ENCODE data around the gene UBXN10.

UBXN10 gene

GRCh38 chr1:20143318-20143717, 42.6 kb upstream of the UBXN10 start:
- H3K4me1 ChIP-seq (ENCODE audit: control insufficient read depth in 1 of 2, insufficient read depth in 2 of 2, low read length in 2 of 2): no peaks in the 10 kb centered on the region
- no peak overlapping the region for H3K4me3 ChIP-seq (ENCODE audit: low read depth in 1 of 2, low read length in 2 of 2)
- no peaks in the 10 kb centered on the region for H3K27me3 ChIP-seq (ENCODE audit: low read depth, low read length)
- no peaks in the 10 kb centered on the region for H3K9me3 ChIP-seq (ENCODE audit: control insufficient read depth in 1 of 2, low read length in 2 of 2)
- H3K36me3 ChIP-seq (ENCODE audit: control insufficient read depth in 1 of 2, insufficient read depth in 2 of 2, low read length in 2 of 2): no peaks in the 10 kb centered on the region
- H3K27ac ChIP-seq (ENCODE audit: low read length): no peak overlapping the region

- no peak overlapping the region for H3K27ac ChIP-seq (ENCODE audit: low read length)
- H3K4me3 ChIP-seq (ENCODE audit: low read depth in 1 of 2, low read length in 2 of 2): no peak overlapping the region
- no peaks in the 10 kb centered on the region for H3K4me1 ChIP-seq (ENCODE audit: control insufficient read depth in 1 of 2, insufficient read depth in 2 of 2, low read length in 2 of 2)
- no peaks in the 10 kb centered on the region for H3K27me3 ChIP-seq (ENCODE audit: low read depth, low read length)
- no peaks in the 10 kb centered on the region for H3K9me3 ChIP-seq (ENCODE audit: control insufficient read depth in 1 of 2, low read length in 2 of 2)
- H3K36me3 ChIP-seq (ENCODE audit: control insufficient read depth in 1 of 2, insufficient read depth in 2 of 2, low read length in 2 of 2): no peaks in the 10 kb centered on the region
These were observed 41.9 kb upstream of the UBXN10 start for GRCh38 chr1:20143734-20144565.

GRCh38 chr1:20147846-20148570, 37.9 kb upstream of the UBXN10 start:
- Histone ChIP-seq H3K27me3 (ENCODE audit: low read depth, low read length) (no peaks in the 10 kb centered on the region), H3K36me3 (ENCODE audit: control insufficient read depth in 1 of 2, insufficient read depth in 2 of 2, low read length in 2 of 2) (no peaks in the 10 kb centered on the region), H3K4me3 (ENCODE audit: low read depth in 1 of 2, low read length in 2 of 2) (no peak overlapping the region), H3K9me3 (ENCODE audit: control insufficient read depth in 1 of 2, low read length in 2 of 2) (no peaks in the 10 kb centered on the region), H3K27ac (ENCODE audit: low read length) (no peak overlapping the region), H3K4me1 (ENCODE audit: control insufficient read depth in 1 of 2, insufficient read depth in 2 of 2, low read length in 2 of 2) (peaks cover 6 to 13% of the 10 kb centered on the region in 2 donors)

- Histone ChIP-seq H3K27me3 (ENCODE audit: low read depth, low read length) (no peaks in the 10 kb centered on the region), H3K4me3 (ENCODE audit: low read depth in 1 of 2, low read length in 2 of 2) (no peak overlapping the region), H3K36me3 (ENCODE audit: control insufficient read depth in 1 of 2, insufficient read depth in 2 of 2, low read length in 2 of 2) (no peaks in the 10 kb centered on the region), H3K27ac (ENCODE audit: low read length) (no peak overlapping the region), H3K9me3 (ENCODE audit: control insufficient read depth in 1 of 2, low read length in 2 of 2) (no peaks in the 10 kb centered on the region), H3K4me1 (ENCODE audit: control insufficient read depth in 1 of 2, insufficient read depth in 2 of 2, low read length in 2 of 2) (peaks cover 6 to 15% of the 10 kb centered on the region in 2 donors)
These were observed 37.1 kb upstream of the UBXN10 start for GRCh38 chr1:20148571-20149500.

GRCh38 chr1:20149601-20150325, 36.1 kb upstream of the UBXN10 start:
- Histone ChIP-seq H3K27ac (ENCODE audit: low read length) (no peak overlapping the region), H3K4me3 (ENCODE audit: low read depth in 1 of 2, low read length in 2 of 2) (no peak overlapping the region)

GRCh38 chr1:20150326-20150705, 35.6 kb upstream of the UBXN10 start:
- Histone ChIP-seq H3K36me3 (ENCODE audit: control insufficient read depth in 1 of 2, insufficient read depth in 2 of 2, low read length in 2 of 2) (no peaks in the 10 kb centered on the region), H3K4me3 (ENCODE audit: low read depth in 1 of 2, low read length in 2 of 2) (no peak overlapping the region), H3K27me3 (ENCODE audit: low read depth, low read length) (no peaks in the 10 kb centered on the region), H3K4me1 (ENCODE audit: control insufficient read depth in 1 of 2, insufficient read depth in 2 of 2, low read length in 2 of 2) (peaks cover 6 to 15% of the 10 kb centered on the region in 2 donors), H3K27ac (ENCODE audit: low read length) (no peak overlapping the region), H3K9me3 (ENCODE audit: control insufficient read depth in 1 of 2, low read length in 2 of 2) (no peaks in the 10 kb centered on the region)

More at GRCh38 chr1:20149601-20150325, 36.1 kb upstream of the UBXN10 start:
- H3K4me1 ChIP-seq (ENCODE audit: control insufficient read depth in 1 of 2, insufficient read depth in 2 of 2, low read length in 2 of 2): peaks cover 6 to 15% of the 10 kb centered on the region in 2 donors
- H3K27me3 ChIP-seq (ENCODE audit: low read depth, low read length): no peaks in the 10 kb centered on the region
- no peaks in the 10 kb centered on the region for H3K36me3 ChIP-seq (ENCODE audit: control insufficient read depth in 1 of 2, insufficient read depth in 2 of 2, low read length in 2 of 2)
- no peaks in the 10 kb centered on the region for H3K9me3 ChIP-seq (ENCODE audit: control insufficient read depth in 1 of 2, low read length in 2 of 2)

GRCh38 chr1:20150969-20151368, 34.9 kb upstream of the UBXN10 start:
- Histone ChIP-seq H3K27ac (ENCODE audit: low read length) (no peak overlapping the region), H3K9me3 (ENCODE audit: control insufficient read depth in 1 of 2, low read length in 2 of 2) (no peaks in the 10 kb centered on the region), H3K4me1 (ENCODE audit: control insufficient read depth in 1 of 2, insufficient read depth in 2 of 2, low read length in 2 of 2) (peaks cover 6 to 15% of the 10 kb centered on the region in 2 donors), H3K36me3 (ENCODE audit: control insufficient read depth in 1 of 2, insufficient read depth in 2 of 2, low read length in 2 of 2) (no peaks in the 10 kb centered on the region), H3K4me3 (ENCODE audit: low read depth in 1 of 2, low read length in 2 of 2) (no peak overlapping the region), H3K27me3 (ENCODE audit: low read depth, low read length) (no peaks in the 10 kb centered on the region)

GRCh38 chr1:20151906-20152598, 33.8 kb upstream of the UBXN10 start:
- H3K4me1 ChIP-seq (ENCODE audit: control insufficient read depth in 1 of 2, insufficient read depth in 2 of 2, low read length in 2 of 2): peaks cover 6 to 15% of the 10 kb centered on the region in 2 donors
- peak overlapping the region; percentile 60 to 68 for H3K4me3 ChIP-seq (ENCODE audit: low read depth in 1 of 2, low read length in 2 of 2)
- no peaks in the 10 kb centered on the region for H3K9me3 ChIP-seq (ENCODE audit: control insufficient read depth in 1 of 2, low read length in 2 of 2)
- no peaks in the 10 kb centered on the region for H3K36me3 ChIP-seq (ENCODE audit: control insufficient read depth in 1 of 2, insufficient read depth in 2 of 2, low read length in 2 of 2)
- no peaks in the 10 kb centered on the region for H3K27me3 ChIP-seq (ENCODE audit: low read depth, low read length)
- H3K27ac ChIP-seq (ENCODE audit: low read length): no peak overlapping the region

- Histone ChIP-seq H3K4me3 (ENCODE audit: low read depth in 1 of 2, low read length in 2 of 2) (peak overlapping the region; percentile 60 to 68), H3K36me3 (ENCODE audit: control insufficient read depth in 1 of 2, insufficient read depth in 2 of 2, low read length in 2 of 2) (no peaks in the 10 kb centered on the region), H3K9me3 (ENCODE audit: control insufficient read depth in 1 of 2, low read length in 2 of 2) (no peaks in the 10 kb centered on the region), H3K4me1 (ENCODE audit: control insufficient read depth in 1 of 2, insufficient read depth in 2 of 2, low read length in 2 of 2) (peaks cover 6 to 15% of the 10 kb centered on the region in 2 donors), H3K27ac (ENCODE audit: low read length) (peak overlapping the region; percentile 14), H3K27me3 (ENCODE audit: low read depth, low read length) (no peaks in the 10 kb centered on the region)
These were observed 33.3 kb upstream of the UBXN10 start for GRCh38 chr1:20152599-20152930.

GRCh38 chr1:20153000-20153418, 32.9 kb upstream of the UBXN10 start:
- H3K4me3 ChIP-seq (ENCODE audit: low read depth in 1 of 2, low read length in 2 of 2): no peak overlapping the region
- peaks cover 6 to 15% of the 10 kb centered on the region in 2 donors for H3K4me1 ChIP-seq (ENCODE audit: control insufficient read depth in 1 of 2, insufficient read depth in 2 of 2, low read length in 2 of 2)
- H3K27me3 ChIP-seq (ENCODE audit: low read depth, low read length): no peaks in the 10 kb centered on the region
- H3K36me3 ChIP-seq (ENCODE audit: control insufficient read depth in 1 of 2, insufficient read depth in 2 of 2, low read length in 2 of 2): no peaks in the 10 kb centered on the region
- H3K9me3 ChIP-seq (ENCODE audit: control insufficient read depth in 1 of 2, low read length in 2 of 2): no peaks in the 10 kb centered on the region
- peak overlapping the region; percentile 14 for H3K27ac ChIP-seq (ENCODE audit: low read length)

Measured in muscle layer of duodenum (tissue), 2 donors.